ENCODE measurements around the gene RBPJ.

DNA sequence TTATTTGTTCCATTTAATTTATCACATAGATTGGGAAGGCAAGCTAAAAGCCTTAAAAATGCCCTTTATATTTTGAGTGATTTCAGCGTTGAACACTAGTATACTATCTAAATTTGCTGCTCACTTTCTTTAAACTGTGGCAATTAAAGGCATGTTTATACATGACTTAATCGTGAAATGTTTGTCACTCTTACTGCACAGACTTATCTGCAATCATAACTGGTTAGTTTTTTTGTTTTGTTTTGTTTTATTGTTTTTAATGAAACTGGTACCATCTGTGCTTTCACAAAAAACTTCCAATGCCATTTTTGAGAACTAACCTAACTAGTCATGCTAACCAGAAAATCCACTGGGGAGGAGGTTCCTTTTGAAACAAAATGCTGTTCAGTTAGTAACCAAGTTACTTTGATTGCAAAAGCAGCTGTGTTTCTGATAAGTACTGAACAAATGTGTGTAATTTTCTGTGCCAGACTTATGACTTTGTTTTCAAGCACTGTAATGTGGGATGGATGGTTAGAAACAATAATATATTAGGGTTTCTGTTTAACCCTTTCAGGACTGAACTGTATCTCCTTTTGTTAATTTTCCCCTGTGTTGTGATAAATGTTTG lies 113.3 kb downstream of the RBPJ start:
- TF ChIP-seq, protein P1, sequence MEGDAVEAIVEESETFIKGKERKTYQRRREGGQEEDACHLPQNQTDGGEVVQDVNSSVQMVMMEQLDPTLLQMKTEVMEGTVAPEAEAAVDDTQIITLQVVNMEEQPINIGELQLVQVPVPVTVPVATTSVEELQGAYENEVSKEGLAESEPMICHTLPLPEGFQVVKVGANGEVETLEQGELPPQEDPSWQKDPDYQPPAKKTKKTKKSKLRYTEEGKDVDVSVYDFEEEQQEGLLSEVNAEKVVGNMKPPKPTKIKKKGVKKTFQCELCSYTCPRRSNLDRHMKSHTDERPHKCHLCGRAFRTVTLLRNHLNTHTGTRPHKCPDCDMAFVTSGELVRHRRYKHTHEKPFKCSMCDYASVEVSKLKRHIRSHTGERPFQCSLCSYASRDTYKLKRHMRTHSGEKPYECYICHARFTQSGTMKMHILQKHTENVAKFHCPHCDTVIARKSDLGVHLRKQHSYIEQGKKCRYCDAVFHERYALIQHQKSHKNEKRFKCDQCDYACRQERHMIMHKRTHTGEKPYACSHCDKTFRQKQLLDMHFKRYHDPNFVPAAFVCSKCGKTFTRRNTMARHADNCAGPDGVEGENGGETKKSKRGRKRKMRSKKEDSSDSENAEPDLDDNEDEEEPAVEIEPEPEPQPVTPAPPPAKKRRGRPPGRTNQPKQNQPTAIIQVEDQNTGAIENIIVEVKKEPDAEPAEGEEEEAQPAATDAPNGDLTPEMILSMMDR (IDR thresholded peaks at IDR 0.05; ENCODE audit: low read length) = no peak
- no peak for TF ChIP-seq EZH2 (optimal IDR thresholded peaks at IDR 0.05; ENCODE audit: low read depth, low read length)

Measured in MM.1S (cell line).